H7 (cell line): ENCODE results near the gene MSRB1. TPM values are rescaled to one million over a fixed set of nuclear protein-coding genes. Genes with fewer than 3 reads are reported as not detected.
"Not testable (repeated sequence)": the region's sequence is repeated elsewhere in the genome, so short reads cannot be mapped to it uniquely, and the experiment has no call there.

Experiments used
- DNase-seq: peaks from one replicate; pipeline ENCODE4 v3.0.0; 2012
- H3K27me3 ChIP-seq: 2 replicates; pipeline ENCODE4 v1.6.0; 2011; ENCODE audit warnings: mild to moderate bottlenecking, low read length; ENCODE audit not compliant: control insufficient read depth, insufficient read depth
- H3K36me3 ChIP-seq: replicated peaks from 2 replicates; pipeline ENCODE4 v1.5.1; 2011; ENCODE audit warnings: low read length; ENCODE audit not compliant: control insufficient read depth, insufficient read depth
- H3K4me3 ChIP-seq: 2 replicates; pipeline ENCODE4 v1.5.1; 2011; ENCODE audit warnings: low read depth, mild to moderate bottlenecking, control low read depth, low read length, moderate library complexity; ENCODE audit not compliant: insufficient read depth
- total RNA-seq: library from RNA; depleted of rRNA; stranded (reverse); fragments of >200 nt; shearing (Covaris generic); gene quantifications from 2 replicates; pipeline ENCODE4 v1.2.3, GENCODE V29; 2014

MSRB1 gene
- total RNA-seq, 1 experiment from 2014 or later: 16.1 TPM

DNA sequence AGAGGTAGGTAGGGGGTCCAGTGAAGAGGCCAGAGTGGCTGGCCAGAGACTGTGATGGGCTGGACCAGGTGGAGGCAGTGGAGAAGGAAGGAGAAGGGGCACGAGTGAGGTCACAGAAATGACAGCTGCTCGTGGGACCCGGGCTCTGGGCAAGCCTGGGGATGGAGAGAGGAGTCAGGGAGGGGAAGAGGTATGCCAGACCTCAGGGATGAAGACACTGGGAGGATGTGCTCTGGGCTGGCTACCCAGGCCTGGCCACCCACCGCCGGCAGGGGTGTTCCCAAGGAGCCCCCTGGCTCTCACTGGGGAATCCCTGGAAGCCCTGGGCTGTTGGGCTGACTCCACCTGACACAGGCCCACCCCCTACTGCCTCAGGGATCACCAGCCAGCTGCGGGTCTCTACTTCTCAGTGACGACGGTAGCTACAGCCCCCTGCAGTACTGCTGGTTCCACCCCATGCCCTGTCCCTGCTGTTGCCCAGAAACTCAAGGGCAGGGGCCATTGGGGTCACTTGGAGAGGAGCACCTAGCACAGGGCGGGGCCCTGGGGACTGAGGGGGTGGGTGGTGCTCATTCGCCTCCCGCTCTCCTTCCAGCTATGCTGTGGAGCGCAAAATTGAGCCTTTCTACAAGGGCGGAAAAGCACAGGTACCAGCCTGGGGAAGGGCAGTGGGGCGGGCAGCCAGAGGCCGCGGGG is 30.6 kb upstream of the MSRB1 start:
- Histone ChIP-seq H3K36me3 (peaks cover 9% of the 10 kb centered on the region), H3K4me3 (no peak overlapping the region), H3K27me3 (no peaks in the 10 kb centered on the region)
- no peak for DNase-seq

- Histone ChIP-seq H3K27me3 (no peaks in the 10 kb centered on the region), H3K4me3 (peak overlapping the region; percentile 97), H3K36me3 (peaks cover 9% of the 10 kb centered on the region)
- DNase-seq: peak; percentile 88
These were observed 29.5 kb upstream of the MSRB1 start for GRCh38 chr16:1972490-1972877.

DNA sequence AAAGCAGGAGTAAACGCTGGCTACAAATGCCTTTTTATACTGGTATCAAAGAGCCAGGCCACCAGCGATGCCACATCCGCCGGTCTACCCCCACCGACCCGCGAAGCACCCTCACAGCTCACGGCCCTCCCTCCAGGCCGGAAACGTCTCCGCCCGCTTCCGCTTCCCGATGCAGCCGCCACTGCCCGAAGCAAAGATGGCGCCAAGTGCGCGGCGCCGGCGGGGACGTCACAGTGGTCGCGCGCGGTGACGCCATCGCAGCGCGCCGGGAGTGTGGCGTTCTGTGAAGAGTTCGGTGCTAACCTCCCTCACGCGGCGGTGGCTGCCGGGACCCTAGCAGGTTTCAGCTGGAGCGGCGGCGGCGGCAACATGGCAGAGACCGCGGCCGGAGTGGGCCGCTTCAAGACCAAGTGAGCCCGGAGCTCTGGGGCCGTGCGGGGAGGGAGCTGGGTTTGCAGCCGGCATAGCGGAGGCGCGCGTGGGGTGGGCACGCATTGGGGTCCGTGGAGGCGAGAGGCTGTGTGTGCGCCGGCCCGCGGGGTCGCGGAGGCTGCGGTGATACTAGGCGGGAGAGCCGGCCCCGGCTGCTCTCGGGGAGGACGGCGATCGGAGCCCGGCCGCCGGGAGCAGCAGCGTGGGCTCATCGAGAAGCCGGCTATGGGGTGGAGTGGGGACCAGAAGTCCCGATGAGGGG is 28.9 kb upstream of the MSRB1 start, which contains the start of gene TBL3:
Gene TBL3 (plus strand): TSS at position 258 of the 694 bp plus-strand sequence. CDS start 112 bp downstream, at position 370.
- Histone ChIP-seq H3K27me3 (no peaks in the 10 kb centered on the region), H3K4me3 (peak within 1 kb of the TSS; percentile 97), H3K36me3 (peaks cover 8% of the 10 kb centered on the region)
- DNase-seq: peak; percentile 99

DNA sequence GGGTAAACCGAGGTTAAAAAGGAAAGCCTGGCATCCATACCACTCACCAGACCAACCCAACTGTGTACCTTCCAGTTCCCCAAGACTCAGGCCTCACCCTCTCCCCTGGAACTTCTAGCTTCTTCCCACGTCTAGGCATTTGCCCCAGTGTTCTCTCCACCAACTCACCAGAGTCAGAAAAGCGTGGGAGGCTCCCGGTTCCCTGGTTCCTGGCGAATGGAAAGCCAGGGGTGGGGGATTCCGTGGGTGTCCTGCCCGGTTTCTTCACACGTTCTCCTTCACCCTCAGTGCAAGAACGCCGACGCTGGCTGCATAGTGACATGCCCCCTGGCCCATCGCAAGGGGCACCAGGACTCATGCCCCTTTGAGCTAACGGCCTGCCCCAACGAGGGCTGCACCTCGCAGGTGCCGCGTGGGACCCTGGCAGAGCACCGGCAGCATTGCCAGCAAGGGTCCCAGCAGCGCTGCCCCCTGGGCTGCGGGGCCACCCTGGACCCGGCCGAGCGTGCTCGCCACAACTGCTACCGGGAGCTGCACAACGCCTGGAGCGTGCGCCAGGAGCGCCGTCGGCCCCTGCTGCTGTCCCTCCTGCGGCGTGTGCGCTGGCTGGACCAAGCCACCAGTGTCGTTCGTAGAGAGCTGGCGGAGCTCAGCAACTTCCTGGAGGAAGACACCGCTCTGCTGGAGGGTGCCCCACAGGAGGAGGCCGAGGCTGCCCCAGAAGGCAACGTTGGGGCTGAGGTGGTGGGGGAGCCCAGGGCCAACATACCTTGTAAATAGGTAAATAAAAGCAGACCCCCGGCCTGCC is 25.4 kb upstream of the MSRB1 start:
- no peak overlapping the region for H3K4me3 ChIP-seq
- peaks cover 7% of the 10 kb centered on the region for H3K36me3 ChIP-seq
- DNase-seq: no peak
- H3K27me3 ChIP-seq: no peaks in the 10 kb centered on the region

GRCh38 chr16:1966460-1966859 is 23.5 kb upstream of the MSRB1 start, which contains the start of gene RNF151:
Gene RNF151, plus strand, starts transcription at chr16:1966856. Its CDS starts 26 bp downstream, at chr16:1966882.
- DNase-seq: no peak
- Histone ChIP-seq H3K27me3 (no peaks in the 10 kb centered on the region), H3K4me3 (peak within 1 kb of the TSS; percentile 97), H3K36me3 (peaks cover 21% of the 10 kb centered on the region)

DNA sequence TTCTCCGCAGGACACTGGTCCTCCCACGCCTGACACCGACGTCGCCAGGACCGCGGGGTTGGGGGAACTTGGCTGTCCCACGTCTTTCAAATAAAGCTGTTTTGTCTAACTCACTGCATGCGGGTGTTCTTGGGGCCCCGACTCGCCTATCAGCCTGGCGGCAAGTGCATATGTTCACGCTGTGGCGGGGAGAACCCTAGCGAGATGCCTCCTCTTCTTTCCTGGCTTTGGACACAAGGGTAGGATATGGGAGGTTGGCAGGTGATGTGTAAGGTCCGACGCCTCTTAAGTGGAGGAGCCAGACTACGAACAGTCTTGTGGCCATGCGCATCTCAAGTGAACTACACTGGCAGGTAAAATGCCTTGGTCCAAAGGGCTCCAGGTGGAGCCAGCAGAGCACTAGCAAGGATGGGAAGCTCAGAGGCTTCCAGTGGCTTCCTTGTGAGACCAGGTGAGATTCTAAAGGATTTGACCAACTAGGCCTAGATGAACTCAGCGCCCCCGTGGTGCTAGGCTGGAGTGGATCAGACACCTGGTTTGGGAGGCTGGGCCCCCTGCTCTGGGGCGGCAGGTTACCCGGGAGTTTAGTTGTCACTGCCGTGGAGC is 22.5 kb upstream of the MSRB1 start:
- DNase-seq: no peak
- no peaks in the 10 kb centered on the region for H3K27me3 ChIP-seq
- H3K4me3 ChIP-seq: peak overlapping the region; percentile 97
- H3K36me3 ChIP-seq: peaks cover 23% of the 10 kb centered on the region

GRCh38 chr16:1964506-1965395 is 21.8 kb upstream of the MSRB1 start, which contains the start of gene RPS2:
Gene RPS2, minus strand, starts transcription at chr16:1964826. Its CDS starts 201 bp downstream, at chr16:1964625.
- DNase-seq: peak; percentile 100
- Histone ChIP-seq H3K27me3 (no peaks in the 10 kb centered on the region), H3K36me3 (peaks cover 23% of the 10 kb centered on the region), H3K4me3 (peak within 1 kb of the TSS; percentile 97)

GRCh38 chr16:1963806-1964505 is 21.0 kb upstream of the MSRB1 start:
- Histone ChIP-seq H3K27me3 (no peaks in the 10 kb centered on the region), H3K4me3 (peak overlapping the region; percentile 97), H3K36me3 (peaks cover 23% of the 10 kb centered on the region)
- DNase-seq: no peak

DNA sequence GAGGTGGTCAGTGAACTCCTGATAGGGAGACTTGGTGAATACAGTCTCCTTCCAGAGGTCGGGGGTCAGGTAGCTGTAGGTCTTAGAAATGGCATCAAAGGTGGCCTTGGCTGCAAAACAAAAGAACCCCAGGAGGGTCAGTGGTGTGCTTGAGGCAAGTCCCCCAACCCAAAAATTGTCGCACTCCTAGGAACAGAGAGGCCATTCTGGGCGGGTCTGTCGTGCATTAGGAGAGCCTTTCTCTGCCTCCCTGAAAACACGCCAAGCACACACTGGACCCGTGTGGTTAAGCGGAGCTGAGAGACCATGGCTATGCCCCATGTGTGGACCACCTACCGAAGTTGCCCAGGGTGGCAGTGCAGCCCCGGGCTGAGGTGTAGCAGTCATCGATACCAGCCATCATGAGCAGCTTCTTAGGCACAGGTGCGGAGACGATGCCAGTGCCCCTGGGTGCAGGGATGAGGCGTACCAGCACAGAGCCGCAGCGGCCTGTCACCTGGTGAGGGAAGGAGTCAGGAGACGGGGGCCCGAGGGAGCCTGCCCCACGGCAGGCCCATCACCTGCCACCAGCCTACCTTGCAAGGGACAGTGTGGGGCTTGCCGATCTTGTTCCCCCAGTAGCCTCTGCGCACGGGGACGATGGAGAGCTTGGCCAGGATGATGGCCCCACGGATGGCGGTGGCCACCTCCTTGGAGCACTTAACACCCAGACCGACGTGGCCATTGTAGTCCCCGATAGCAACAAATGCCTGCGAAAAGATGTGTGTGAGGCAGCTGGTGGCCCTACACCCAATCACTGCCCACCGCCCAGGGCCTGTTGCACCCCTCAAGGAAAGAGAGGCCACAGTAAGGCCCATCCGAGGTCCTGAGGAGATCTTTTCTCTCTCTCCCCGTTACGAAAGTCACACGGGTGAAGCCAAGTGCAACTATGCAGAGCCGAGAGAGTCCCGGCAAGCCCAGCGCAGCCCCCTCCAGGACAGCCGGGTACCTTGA is 19.5 kb upstream of the MSRB1 start:
- H3K27me3 ChIP-seq, DNase-seq: not testable (repeated sequence)
- peak overlapping the region; percentile 12; the same call in 1 of the 2 replicates for H3K4me3 ChIP-seq
- H3K36me3 ChIP-seq: peaks cover 23% of the 10 kb centered on the region

DNA sequence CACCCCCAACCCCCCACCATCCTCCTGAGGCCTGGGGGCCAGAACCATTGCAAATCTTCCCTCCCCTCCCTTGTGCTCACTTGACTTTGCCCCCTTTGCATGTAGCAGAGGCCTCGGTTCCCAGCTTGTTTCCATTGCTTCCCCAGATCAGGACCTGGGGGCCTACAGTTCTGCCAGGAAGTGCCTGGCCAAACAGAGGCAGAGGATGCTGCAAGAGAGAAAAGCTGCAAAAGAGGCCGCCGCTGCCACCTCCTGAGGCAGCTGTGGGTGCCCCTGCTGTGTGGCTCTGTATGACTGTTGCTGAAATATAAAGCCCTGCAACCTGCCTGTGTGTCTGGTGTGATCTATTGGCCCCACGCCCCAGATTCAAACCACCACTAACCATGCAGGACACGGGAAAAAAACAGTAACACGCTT is 18.7 kb upstream of the MSRB1 start:
- peak; percentile 77 for DNase-seq
- H3K4me3 ChIP-seq: no peak overlapping the region
- no peaks in the 10 kb centered on the region for H3K27me3 ChIP-seq
- H3K36me3 ChIP-seq: peaks cover 23% of the 10 kb centered on the region

DNA sequence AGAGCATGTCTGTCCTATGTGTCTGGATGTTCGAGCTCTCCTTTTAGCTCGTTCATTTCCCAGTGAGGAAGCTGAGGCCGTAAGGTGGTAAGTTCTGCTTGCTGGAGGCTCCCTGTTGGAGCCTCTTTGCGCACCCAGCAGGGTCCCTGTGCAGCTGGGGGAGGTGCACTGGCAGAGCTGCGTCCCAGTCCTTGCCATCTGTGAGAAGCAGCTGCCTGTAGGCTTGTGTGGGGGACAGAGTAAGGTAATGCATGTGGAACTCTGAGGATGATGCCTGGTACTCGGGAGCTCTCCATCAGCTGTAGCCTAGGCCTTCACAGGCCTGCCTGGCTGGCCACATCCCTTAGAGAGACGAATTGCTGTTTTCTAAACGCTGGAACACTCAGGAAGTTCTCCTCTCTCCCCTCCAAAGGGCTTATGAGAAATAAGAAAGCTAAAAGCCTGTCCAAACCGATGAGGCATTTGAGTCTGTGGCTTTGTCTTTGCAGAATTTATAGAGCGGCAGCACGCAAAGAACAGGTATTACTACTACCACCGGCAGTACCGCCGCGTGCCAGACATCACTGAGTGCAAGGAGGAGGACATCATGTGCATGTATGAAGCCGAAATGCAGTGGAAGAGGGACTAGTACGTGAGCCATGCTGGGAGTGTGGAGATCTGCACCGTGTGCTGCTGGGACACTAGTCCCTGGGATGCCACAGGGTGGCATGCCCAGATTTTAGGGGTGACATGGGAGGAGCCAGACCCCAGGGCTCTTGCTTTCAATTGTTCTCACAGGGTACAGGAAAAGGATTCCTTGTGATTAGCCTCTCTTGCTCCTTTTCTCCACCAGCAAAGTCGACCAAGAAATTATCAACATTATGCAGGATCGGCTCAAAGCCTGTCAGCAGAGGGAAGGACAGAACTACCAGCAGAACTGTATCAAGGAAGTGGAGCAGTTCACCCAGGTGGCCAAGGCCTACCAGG is 17.9 kb upstream of the MSRB1 start:
- no peaks in the 10 kb centered on the region for H3K27me3 ChIP-seq
- H3K4me3 ChIP-seq: peak overlapping the region; percentile 96; the same call in 1 of the 2 replicates
- peak; percentile 72 for DNase-seq
- H3K36me3 ChIP-seq: peaks cover 23% of the 10 kb centered on the region
